GM12878 (cell line): Measurements from ENCODE around the gene UBB. TPM values are rescaled to one million over a fixed set of nuclear protein-coding genes. Genes with fewer than 3 reads are reported as not detected.
A peak's percentile ranks its signal among the peaks of the same experiment; 100 is the strongest.

ENCODE experiments used
- ATAC-seq: fragments of 200-7000 bp; cut with Tn5 transposase; 3 replicates; pipeline ENCODE4 v1.9.1; 2020; ENCODE audit warnings: mild to moderate bottlenecking, moderate library complexity
- BruUV-seq: library from RNA; stranded (reverse); fragments of 400-500 nt; replicated peaks from 2 replicates; lab custom pipeline; 2021; lab: Mats Ljungman, UMichigan
- CTCF ChIA-PET: fragments of 300-600 bp; sonication (Branson Sonifier 250); formaldehyde crosslinking; extraction: SDS; loops from one replicate; lab custom pipeline; 2021; ENCODE audit warnings: inconsistent platforms; lab: Yijun Ruan, JAX
- POLR2A ChIA-PET: fragments of 350-600 bp; formaldehyde crosslinking; extraction: SDS; loops from one replicate; lab custom pipeline; 2021; ENCODE audit warnings: inconsistent platforms; lab: Charles Lee
- RAD21 ChIA-PET: fragments of 300-600 bp; sonication (Branson Sonifier 250); formaldehyde crosslinking; loops from one replicate; lab custom pipeline; 2023; ENCODE audit warnings: antibody characterized with exemption; ENCODE audit not compliant: unreplicated experiment; lab: Charles Lee
- SMC1A ChIA-PET: fragments of 300-600 bp; sonication (Branson Sonifier 250); formaldehyde crosslinking; loops from one replicate; lab custom pipeline; 2023; ENCODE audit not compliant: unreplicated experiment, uncharacterized antibody; lab: Charles Lee
- DNase-seq: peaks from one replicate; pipeline ENCODE4 v3.0.0-alpha.2; 2011; ENCODE audit warnings: low read depth, low spot score
- FAIRE-seq: peaks from 3 replicates; lab custom pipeline; 2011; peaks lifted over from hg19 to GRCh38; lab: Jason Lieb, UNC
- H2AFZ ChIP-seq: 2 replicates; pipeline ENCODE4 v1.6.0; 2011; ENCODE audit warnings: low read depth, low read length, control low read depth; ENCODE audit not compliant: control insufficient read depth
- H3K27ac ChIP-seq: 2 replicates; pipeline ENCODE4 v1.5.1; 2011; ENCODE audit warnings: control low read depth; ENCODE audit not compliant: control insufficient read depth, insufficient read depth
- H3K27me3 ChIP-seq, 2 experiments: replicated peaks in 1 of 2; 2 replicates each; pipeline versions ENCODE4 v1.6.0 to v1.6.1; 2011; ENCODE audit warnings: low read length in 1 of 2; ENCODE audit not compliant: control insufficient read depth in 2 of 2, insufficient read depth in 2 of 2
- H3K36me3 ChIP-seq, 2 experiments: 2 replicates each; pipeline ENCODE4 v1.5.1; 2011; ENCODE audit warnings: low read length in 1 of 2; ENCODE audit not compliant: control insufficient read depth in 2 of 2, insufficient read depth in 2 of 2
- H3K4me1 ChIP-seq: 2 replicates; pipeline ENCODE4 v1.6.1; 2011; ENCODE audit warnings: mild to moderate bottlenecking, low read length, moderate library complexity, mixed read lengths; ENCODE audit not compliant: control insufficient read depth, insufficient read depth
- H3K4me2 ChIP-seq: 2 replicates; pipeline ENCODE4 v1.6.0; 2011; ENCODE audit warnings: control low read depth; ENCODE audit not compliant: control insufficient read depth, insufficient read depth
- H3K4me3 ChIP-seq: fragments of 200-600 bp; sonication (generic); 2 replicates; pipeline ENCODE4 v1.5.1; 2016
- H3K79me2 ChIP-seq: 2 replicates; pipeline ENCODE4 v1.6.0; 2011; ENCODE audit warnings: low read length; ENCODE audit not compliant: control insufficient read depth, insufficient read depth
- H3K9ac ChIP-seq: 2 replicates; pipeline ENCODE4 v1.8.0; 2011; ENCODE audit warnings: low read length, control low read depth, mixed read lengths; ENCODE audit not compliant: control insufficient read depth, insufficient read depth
- H3K9me3 ChIP-seq: replicated peaks from 3 replicates; pipeline ENCODE4 v1.5.1; 2011; ENCODE audit warnings: mild to moderate bottlenecking, low read length; ENCODE audit not compliant: control insufficient read depth, insufficient read depth
- H4K20me1 ChIP-seq: 2 replicates; pipeline ENCODE4 v1.6.0; 2011; ENCODE audit not compliant: control insufficient read depth, insufficient read depth
- HSF1 ChIP-seq: fragments of 150-350 bp; IDR thresholded peaks from 2 replicates; pipeline ENCODE4 v1.6.1; 2014; ENCODE audit warnings: mild to moderate bottlenecking, low read depth, low read length
- RAD51 ChIP-seq: fragments of 450-650 bp; IDR thresholded peaks from 2 replicates; pipeline ENCODE4 v1.6.1; 2016; ENCODE audit warnings: moderate library complexity, mild to moderate bottlenecking, inconsistent platforms
- WGBS: methylation state at CpG from one replicate; pipeline ENCODE4 v1.1.6; 2016; ENCODE audit warnings: low lambda C conversion rate; ENCODE audit not compliant: insufficient replicate concordance, insufficient coverage; ENCODE audit errors: missing lambda C conversion rate; 5-methylcytosine and 5-hydroxymethylcytosine counted together
- in situ Hi-C: fragments of 300-500 bp; cut with MboI; formaldehyde crosslinking; loops from 9 replicates; pipeline ENCODE4 v1.14.3; 2018; ENCODE audit warnings: mixed read lengths
- intact Hi-C: fragments of 100-400 bp; cut with micrococcal nuclease; formaldehyde crosslinking; loops from one replicate; pipeline ENCODE4 v1.14.2; 2022; ENCODE audit not compliant: unreplicated experiment
- polyA plus RNA-seq, 11 experiments: library from polyadenylated mRNA; depleted of rRNA in 4 of 11; unstranded in 6 of 11; stranded (reverse) in 5 of 11; fragments of >200 nt; fragmentation: Nextera tagmentation in 4 of 11; fragmentation: Illumina TruSeq in 1 of 11; extraction: Ambion mirVana in 4 of 11; extraction: Trizol in 1 of 11; gene quantifications; 1 replicate in 1 of 11; 2 replicates in 10 of 11; pipeline versions ENCODE4 v1.2.1 to v1.2.3, GENCODE V29; 2011 to 2016; ENCODE audit warnings: inconsistent platforms in 2 of 11, missing spikeins in 2 of 11, low read depth in 1 of 11
- total RNA-seq, 4 experiments: library from RNA; depleted of rRNA in 3 of 4; stranded (reverse); fragments of >200 nt in 3 of 4; fragmentation: Illumina TruSeq in 1 of 4; extraction: Trizol in 1 of 4; gene quantifications; 2 replicates each; pipeline versions ENCODE4 v1.2.1 to v1.2.3, GENCODE V29; 2013 to 2021

The UBB gene
- total and polyA plus RNA-seq, 10 of the 15 experiments (the other 5 are each of a cell fraction or from before 2014, with no cell fraction given) = 1,133 to 4,246 (median 2,099) TPM

- no peak for TF ChIP-seq HSF1
Observed at GRCh38 chr17:16428098-16428882, 47.4 kb downstream of the UBB start (continued).

GRCh38 chr17:16429083-16429482, 48.2 kb downstream of the UBB start:
- Histone ChIP-seq H2AFZ (no peak overlapping the region), H3K27ac (no peak overlapping the region), H3K4me1 (no peaks in the 10 kb centered on the region), H3K4me2 (no peak overlapping the region), H3K9me3 (no peaks in the 10 kb centered on the region), H3K4me3 (no peak overlapping the region), H3K79me2 (no peaks in the 10 kb centered on the region; the same call in 1 of the 2 replicates), H3K9ac (no peak overlapping the region), H3K27me3 (no peaks in the 10 kb centered on the region), H3K36me3 (peaks cover 23 to 27% of the 10 kb centered on the region in 2 experiments), H4K20me1 (no peaks in the 10 kb centered on the region)
- 98% methylated on average over 9 of the region's 9 CpGs for WGBS
- intact Hi-C loops = no loop called here
- SMC1A ChIA-PET = interaction anchor here (2.1 kb wide), 1 partner anchor 9 kb away, joined by 12 read pairs; no protein-coding TSS in a partner anchor
- FAIRE-seq = no peak
- no peak for DNase-seq
- RAD21 ChIA-PET = no interaction called here
- in situ Hi-C loops = no loop called here
- TF ChIP-seq RAD51 = no peak
- CTCF ChIA-PET = interaction anchor here (0.8 to 4.7 kb wide), 5 partner anchors 12 to 147 kb away, joined by 3 to 54 read pairs (median 4); partner anchors contain the start of gene TRPV2
- BruUV-seq = TSS peak; percentile 20
- ATAC-seq = no peak
- POLR2A ChIA-PET = interaction anchor here (1.1 to 1.6 kb wide), 2 partner anchors 10 to 152 kb away, joined by 4 to 5 read pairs; no protein-coding TSS in a partner anchor
